Heart left ventricle (tissue), 13 donors: ENCODE measurements around the gene UGT1A6.

Experiments used
- CTCF ChIP-seq, 12 donors: fragments of 200-600 bp; sonication (generic) in 4 of 12; IDR thresholded peaks; one replicate each; pipeline versions ENCODE4 v1.5.0 to v1.8.0; 2018 to 2022; ENCODE audit warnings: antibody characterized with exemption in 12 of 12, mild to moderate bottlenecking in 5 of 12
- POLR2A ChIP-seq, 2 donors: fragments of 450-650 bp; IDR thresholded peaks; one replicate each; pipeline ENCODE4 v1.6.1; 2017; ENCODE audit warnings: antibody characterized with exemption in 2 of 2, mild to moderate bottlenecking in 2 of 2, moderate library complexity in 2 of 2
- donor health status: ischemic (EF 13 %, LVEDD 7.1; RV severe dilation, severe dysfunction).
- donor health status: DM: no; HTN: yes; CAD: no.
- donor health status: DM: no; HTN: no; CAD: no.
- donor health status: ischemic (EF 25% LVEDD 6.9; RV normal size, moderate dysfunction).
- donor health status: ischemic (EF 25% LVEDD 5.7; RV mildly dilated, moderate dysfunction).
- donor health status: ischemic (EF 35%, LVEDD 5.7; RV mildly dilated, moderate dysfunction).
- donor health status: nonischemic (EF 11% LVEDD 7.7; RV severe dilation, severe dysfunction).
- donor health status: DM: yes; HTN: yes; CAD: no.
- donor health status: PGD.
- donor health status: ischemic (EF 29% LVEDD 5.4; RV normal size, mild dysfunction).
- donor health status: nonischemic (EF 23%, LVEDD 6.1; RV moderate dilation, normal function).

GRCh38 chr2:233803292-233803911, 110.7 kb downstream of the UGT1A6 start:
- TF ChIP-seq CTCF (IDR thresholded peaks at IDR 0.05) (no peak), POLR2A (IDR thresholded peaks at IDR 0.05) (no peak)
